ENCODE results near the gene CIC.

Gene CIC

DNA sequence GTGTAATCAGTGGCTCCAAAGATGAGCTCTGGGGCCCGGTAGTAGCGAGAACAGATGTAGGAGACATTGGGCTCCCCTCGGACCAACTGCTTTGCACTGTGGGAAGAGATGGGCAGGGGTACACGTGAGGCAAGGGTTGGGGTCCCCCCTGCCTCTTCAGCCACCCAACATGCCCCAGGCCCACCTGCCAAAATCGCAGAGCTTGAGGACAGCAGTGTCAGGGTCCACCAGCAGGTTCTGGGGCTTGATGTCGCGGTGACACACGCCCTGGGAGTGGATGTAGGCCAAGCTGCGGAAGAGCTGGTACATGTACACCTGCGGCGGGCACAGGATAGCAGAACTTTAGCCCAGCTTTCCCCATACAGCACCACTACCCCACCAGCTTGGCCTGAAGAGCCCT, 34.7 kb upstream of the CIC start:
- DNase-seq (ENCODE audit: insufficient read length, low spot score) (no peak), FAIRE-seq (no peak)
- TF ChIP-seq, protein P1, sequence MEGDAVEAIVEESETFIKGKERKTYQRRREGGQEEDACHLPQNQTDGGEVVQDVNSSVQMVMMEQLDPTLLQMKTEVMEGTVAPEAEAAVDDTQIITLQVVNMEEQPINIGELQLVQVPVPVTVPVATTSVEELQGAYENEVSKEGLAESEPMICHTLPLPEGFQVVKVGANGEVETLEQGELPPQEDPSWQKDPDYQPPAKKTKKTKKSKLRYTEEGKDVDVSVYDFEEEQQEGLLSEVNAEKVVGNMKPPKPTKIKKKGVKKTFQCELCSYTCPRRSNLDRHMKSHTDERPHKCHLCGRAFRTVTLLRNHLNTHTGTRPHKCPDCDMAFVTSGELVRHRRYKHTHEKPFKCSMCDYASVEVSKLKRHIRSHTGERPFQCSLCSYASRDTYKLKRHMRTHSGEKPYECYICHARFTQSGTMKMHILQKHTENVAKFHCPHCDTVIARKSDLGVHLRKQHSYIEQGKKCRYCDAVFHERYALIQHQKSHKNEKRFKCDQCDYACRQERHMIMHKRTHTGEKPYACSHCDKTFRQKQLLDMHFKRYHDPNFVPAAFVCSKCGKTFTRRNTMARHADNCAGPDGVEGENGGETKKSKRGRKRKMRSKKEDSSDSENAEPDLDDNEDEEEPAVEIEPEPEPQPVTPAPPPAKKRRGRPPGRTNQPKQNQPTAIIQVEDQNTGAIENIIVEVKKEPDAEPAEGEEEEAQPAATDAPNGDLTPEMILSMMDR (IDR thresholded peaks at IDR 0.05; ENCODE audit: insufficient read depth, missing control alignments): no peak

DNA sequence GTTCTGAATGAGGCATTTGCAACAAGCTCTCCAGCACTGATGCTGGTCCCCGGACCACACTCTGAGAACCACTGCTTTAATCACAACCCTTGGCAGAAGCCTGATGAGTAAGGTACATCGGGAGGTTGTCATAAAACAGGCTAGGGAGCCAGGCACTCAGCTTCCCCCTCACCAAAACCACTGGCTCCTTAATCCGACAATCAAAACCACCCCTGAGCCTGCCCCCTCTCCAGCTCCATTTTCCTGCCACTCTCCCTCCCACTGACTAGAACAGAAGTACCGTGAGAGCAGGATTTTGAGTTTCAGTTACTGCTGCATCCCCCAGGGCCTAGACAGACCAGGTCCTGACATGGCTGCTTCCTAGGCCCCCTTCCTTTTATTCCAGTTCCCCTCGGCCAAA, 33.9 kb upstream of the CIC start:
- TF ChIP-seq, protein P1 (IDR thresholded peaks at IDR 0.05; ENCODE audit: insufficient read depth, missing control alignments): no peak
- no peak for FAIRE-seq
- DNase-seq (ENCODE audit: insufficient read length, low spot score): no peak

DNA sequence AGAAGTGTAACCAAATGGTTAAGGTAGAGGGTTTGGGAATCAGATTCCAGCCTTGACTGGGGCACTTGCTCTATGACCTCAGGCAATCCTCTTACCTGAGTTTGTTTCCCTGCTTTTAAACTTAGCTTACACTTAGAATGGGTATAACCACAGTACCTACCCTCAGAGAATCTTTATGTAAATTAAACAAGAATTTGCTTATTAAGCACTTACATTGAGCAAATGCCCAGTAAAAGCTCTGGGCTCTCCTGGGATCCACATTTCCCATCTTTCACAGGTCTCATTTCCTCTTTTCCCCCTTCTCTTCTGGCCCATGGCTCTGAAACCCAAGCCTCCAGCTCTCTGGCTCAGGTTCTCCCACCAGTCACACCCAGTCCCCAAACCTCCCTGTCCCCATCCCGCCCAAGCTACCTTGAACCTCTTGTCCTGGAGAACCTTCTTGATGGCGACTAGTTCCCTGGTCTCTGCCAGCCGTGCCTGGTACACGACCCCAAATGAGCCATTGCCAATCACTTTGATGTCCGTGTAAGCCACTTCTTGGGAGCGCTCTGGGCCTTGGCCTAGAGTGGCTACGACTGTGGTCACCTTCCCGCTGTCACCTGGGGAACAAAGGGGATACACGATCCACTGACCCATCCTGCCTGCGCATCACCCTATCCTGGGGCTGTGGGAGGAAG, 29.4 kb upstream of the CIC start:
- FAIRE-seq (no peak), DNase-seq (ENCODE audit: insufficient read length, low spot score) (no peak)
- TF ChIP-seq, protein P1 (IDR thresholded peaks at IDR 0.05; ENCODE audit: insufficient read depth, missing control alignments): no peak

DNA sequence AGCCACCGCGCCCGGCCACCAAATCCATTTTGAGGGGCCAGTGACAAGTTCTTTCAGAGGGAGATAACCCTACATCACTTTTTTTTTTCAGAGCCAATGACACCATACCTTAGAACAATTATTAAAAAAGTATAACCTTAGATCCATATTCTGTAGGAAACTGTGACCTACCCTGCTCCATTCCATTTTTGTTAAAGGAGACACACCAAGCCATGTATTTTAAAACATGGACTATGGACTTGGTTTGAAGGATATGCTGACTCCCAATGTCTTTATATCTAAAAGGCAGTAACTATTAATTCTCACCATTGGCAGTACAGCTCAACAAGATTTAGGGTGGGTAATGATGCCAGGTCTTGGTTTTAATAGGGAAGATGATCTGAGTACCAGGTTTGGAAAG, 27.8 kb upstream of the CIC start:
- DNase-seq (ENCODE audit: insufficient read length, low spot score) (no peak), FAIRE-seq (no peak)
- TF ChIP-seq, protein P1 (IDR thresholded peaks at IDR 0.05; ENCODE audit: insufficient read depth, missing control alignments): no peak

DNA sequence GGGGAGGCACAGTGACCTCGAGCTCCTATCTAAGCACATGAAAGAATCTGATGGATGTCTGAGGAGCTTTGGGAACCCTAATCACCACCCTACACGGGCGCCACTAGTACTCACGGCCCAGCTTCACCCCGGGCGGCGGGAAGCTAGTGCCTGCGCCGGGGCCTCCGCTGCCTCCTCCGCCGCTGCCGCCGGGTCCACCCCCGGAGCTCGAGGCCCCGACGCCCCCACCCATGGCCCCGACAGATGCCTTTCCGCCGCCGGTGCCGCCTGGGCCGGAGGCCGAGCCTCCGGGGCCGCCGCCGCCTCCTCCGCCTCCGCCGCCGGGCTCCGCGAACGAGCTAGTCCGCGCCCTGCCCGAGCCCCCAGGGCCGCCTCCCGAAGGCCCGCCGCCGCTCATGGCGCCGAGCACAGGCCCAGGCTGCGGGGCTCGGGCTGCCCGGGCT, 27.0 kb upstream of the CIC start:
- FAIRE-seq (no peak), DNase-seq (ENCODE audit: insufficient read length, low spot score) (no peak)
- TF ChIP-seq, protein P1 (IDR thresholded peaks at IDR 0.05; ENCODE audit: insufficient read depth, missing control alignments): no peak

- no peak for FAIRE-seq
- peak; percentile 72 for DNase-seq (ENCODE audit: insufficient read length, low spot score)
- TF ChIP-seq, protein P1 (IDR thresholded peaks at IDR 0.05; ENCODE audit: insufficient read depth, missing control alignments): no peak
These were observed 26.3 kb upstream of the CIC start, which contains the start of gene GSK3A for GRCh38 chr19:42242512-42243409. TSS of gene GSK3A (minus strand) at chr19:42242602. CDS start at chr19:42242465, 137 bp downstream.

Data from D721Med (cell line).